H1 (cell line): Measurements from ENCODE around the gene TEAD1. TPM values are rescaled to one million over a fixed set of nuclear protein-coding genes. Genes with fewer than 3 reads are reported as not detected.

Experiments
- CTCF ChIA-PET: fragments of 300-600 bp; sonication (Branson Sonifier 250); formaldehyde crosslinking; loops from one replicate; lab custom pipeline; 2021; ENCODE audit not compliant: partially characterized antibody; lab: Charles Lee
- POLR2A ChIA-PET: fragments of 300-600 bp; sonication (Branson Sonifier 250); formaldehyde crosslinking; loops from one replicate; lab custom pipeline; 2021; ENCODE audit warnings: inconsistent platforms; ENCODE audit not compliant: partially characterized antibody; lab: Charles Lee
- DNase-seq, 2 experiments: peaks; one replicate each; pipeline versions ENCODE4 v3.0.0 to v3.0.0-alpha.2; 2010 to 2022; ENCODE audit warnings: low spot score in 2 of 2, low read depth in 1 of 2, mixed read lengths in 1 of 2
- FAIRE-seq: peaks from 2 replicates; lab custom pipeline; 2011; peaks lifted over from hg19 to GRCh38; lab: Jason Lieb, UNC
- H2AFZ ChIP-seq: 2 replicates; pipeline ENCODE4 v1.8.1; 2012; ENCODE audit warnings: low read length, inconsistent platforms
- H2AK5ac ChIP-seq: 2 replicates; pipeline ENCODE4 v1.6.1; 2013; ENCODE audit warnings: low read depth, low read length
- H2BK120ac ChIP-seq: replicated peaks from 2 replicates; pipeline ENCODE3; 2013; ENCODE audit warnings: low read depth, low read length, inconsistent platforms
- H2BK12ac ChIP-seq: 2 replicates; pipeline ENCODE4 v1.6.1; 2013; ENCODE audit warnings: low read depth, low read length
- H2BK15ac ChIP-seq: 2 replicates; pipeline ENCODE4 v1.6.1; 2013; ENCODE audit warnings: low read length
- H2BK20ac ChIP-seq: 2 replicates; pipeline ENCODE4 v1.6.1; 2013; ENCODE audit warnings: low read length
- H2BK5ac ChIP-seq: 2 replicates; pipeline ENCODE4 v1.6.1; 2013; ENCODE audit warnings: low read depth, low read length
- H3K14ac ChIP-seq: 2 replicates; pipeline ENCODE4 v1.6.1; 2013; ENCODE audit warnings: inconsistent platforms; ENCODE audit not compliant: insufficient read length
- H3K18ac ChIP-seq: 2 replicates; pipeline ENCODE4 v1.6.1; 2013; ENCODE audit warnings: low read length; ENCODE audit errors: extremely low read depth
- H3K23ac ChIP-seq: 2 replicates; pipeline ENCODE4 v1.6.1; 2013; ENCODE audit warnings: inconsistent platforms; ENCODE audit not compliant: insufficient read length
- H3K23me2 ChIP-seq: 2 replicates; pipeline ENCODE4 v1.6.1; 2013; ENCODE audit warnings: low read depth, low read length
- H3K27ac ChIP-seq: 2 replicates; pipeline ENCODE4 v1.6.1; 2011; ENCODE audit warnings: low read depth, low read length, inconsistent platforms
- H3K27me3 ChIP-seq, 4 experiments: replicated peaks in 1 of 4; 1 replicate in 1 of 4; 2 replicates in 3 of 4; pipeline versions ENCODE4 v1.6.1 to v1.8.1; 2011 to 2013; ENCODE audit warnings: low read length in 3 of 4, mild to moderate bottlenecking in 3 of 4, inconsistent platforms in 2 of 4, mixed read lengths in 2 of 4, moderate library complexity in 1 of 4; ENCODE audit not compliant: control insufficient read depth in 3 of 4, insufficient read depth in 3 of 4; ENCODE audit errors: extremely low read depth in 1 of 4
- H3K36me3 ChIP-seq, 4 experiments: 2 replicates each; pipeline versions ENCODE4 v1.6.1 to v1.8.1; 2011 to 2013; ENCODE audit warnings: mild to moderate bottlenecking in 4 of 4, low read length in 3 of 4, moderate library complexity in 2 of 4, control low read depth in 1 of 4, inconsistent platforms in 1 of 4; ENCODE audit not compliant: insufficient read depth in 4 of 4, control insufficient read depth in 2 of 4
- H3K4ac ChIP-seq: replicated peaks from 2 replicates; pipeline ENCODE3; 2013; ENCODE audit warnings: low read length, low read depth, mixed read lengths, inconsistent platforms; ENCODE audit not compliant: insufficient read length
- H3K4me1 ChIP-seq, 4 experiments: replicated peaks in 1 of 4; 1 replicate in 1 of 4; 2 replicates in 3 of 4; pipeline versions ENCODE4 v1.6.1 to v1.8.1; 2011 to 2013; ENCODE audit warnings: low read length in 3 of 4, inconsistent platforms in 2 of 4, mixed read lengths in 1 of 4; ENCODE audit not compliant: insufficient read depth in 4 of 4, control insufficient read depth in 3 of 4
- H3K4me2 ChIP-seq, 2 experiments: 2 replicates each; pipeline versions ENCODE4 v1.6.1 to v1.8.1; 2011 to 2013; ENCODE audit warnings: low read depth in 2 of 2, low read length in 2 of 2, control low read depth in 1 of 2, inconsistent platforms in 1 of 2, mild to moderate bottlenecking in 1 of 2; ENCODE audit not compliant: insufficient read depth in 1 of 2
- H3K4me3 ChIP-seq, 4 experiments: fragments of 200-600, 300-600 bp in 1 of 4; sonication (generic), shearing (Covaris generic), sonication (Bioruptor Twin) in 1 of 4; 2 replicates each; pipeline versions ENCODE4 v1.5.1 to v1.8.1; 2011 to 2016; ENCODE audit warnings: low read length in 4 of 4, low read depth in 3 of 4, control low read depth in 2 of 4, inconsistent platforms in 2 of 4, mild to moderate bottlenecking in 2 of 4, mixed read lengths in 1 of 4, moderate library complexity in 1 of 4; ENCODE audit not compliant: insufficient read depth in 2 of 4; ENCODE audit errors: extremely low read depth in 1 of 4
- H3K56ac ChIP-seq: replicated peaks from 2 replicates; pipeline ENCODE3; 2013; ENCODE audit warnings: low read depth, mild to moderate bottlenecking, mixed read lengths, low read length, inconsistent platforms; ENCODE audit not compliant: insufficient read length
- H3K79me1 ChIP-seq: 2 replicates; pipeline ENCODE4 v1.6.1; 2013; ENCODE audit warnings: low read depth, low read length, control low read depth
- H3K79me2 ChIP-seq, 2 experiments: 2 replicates each; pipeline versions ENCODE4 v1.6.1 to v1.8.1; 2012 to 2013; ENCODE audit warnings: low read length in 2 of 2, mild to moderate bottlenecking in 2 of 2, inconsistent platforms in 1 of 2; ENCODE audit not compliant: insufficient read depth in 2 of 2, control insufficient read depth in 1 of 2
- H3K9ac ChIP-seq, 4 experiments: replicated peaks in 1 of 4; 1 replicate in 1 of 4; 2 replicates in 3 of 4; pipeline versions ENCODE4 v1.6.1 to v1.8.1; 2011 to 2013; ENCODE audit warnings: low read depth in 3 of 4, low read length in 3 of 4, control low read depth in 2 of 4, mild to moderate bottlenecking in 2 of 4, moderate library complexity in 2 of 4, inconsistent platforms in 1 of 4; ENCODE audit errors: extremely low read depth in 1 of 4
- H3K9me3 ChIP-seq, 2 experiments: 2 replicates each; pipeline versions ENCODE4 v1.6.1 to v1.8.1; 2012 to 2013; ENCODE audit warnings: mild to moderate bottlenecking in 2 of 2, moderate library complexity in 2 of 2, control low read depth in 1 of 2, inconsistent platforms in 1 of 2, low read depth in 1 of 2, low read length in 1 of 2, mixed read lengths in 1 of 2; ENCODE audit not compliant: insufficient read depth in 2 of 2
- H4K20me1 ChIP-seq, 2 experiments: replicated peaks in 1 of 2; 2 replicates each; pipeline versions ENCODE3 to v1.8.1; 2011 to 2013; ENCODE audit warnings: inconsistent platforms in 2 of 2, low read length in 2 of 2, mild to moderate bottlenecking in 1 of 2; ENCODE audit not compliant: insufficient read depth in 2 of 2, control insufficient read depth in 1 of 2
- H4K5ac ChIP-seq: 2 replicates; pipeline ENCODE4 v1.6.1; 2013; ENCODE audit warnings: low read length, low read depth, mixed read lengths, inconsistent platforms; ENCODE audit not compliant: insufficient read length
- H4K8ac ChIP-seq: 2 replicates; pipeline ENCODE4 v1.8.0; 2013; ENCODE audit warnings: mild to moderate bottlenecking, moderate library complexity, low read length, inconsistent platforms; ENCODE audit not compliant: insufficient read depth; ENCODE audit errors: extremely low read depth
- H4K91ac ChIP-seq: replicated peaks from 2 replicates; pipeline ENCODE3; 2013; ENCODE audit warnings: low read length, mixed read lengths, inconsistent platforms; ENCODE audit not compliant: insufficient read length
- BACH1 ChIP-seq: IDR thresholded peaks from 2 replicates; pipeline ENCODE4 v1.6.1; 2012; ENCODE audit warnings: low read length, improper control_type of control experiment
- BCL11A ChIP-seq, 2 experiments: IDR thresholded peaks; one replicate each; pipeline ENCODE4 v1.6.1; 2011; ENCODE audit warnings: low read depth in 2 of 2, low read length in 2 of 2, mild to moderate bottlenecking in 2 of 2
- CBX5 ChIP-seq: fragments of 300-800, 300-1000 bp; sonication (generic); IDR thresholded peaks from 2 replicates; pipeline ENCODE4 v1.7.1; 2016; ENCODE audit warnings: antibody characterized with exemption, low read length, low read depth
- EGR1 ChIP-seq: IDR thresholded peaks from 2 replicates; pipeline ENCODE4 v1.6.1; 2011; ENCODE audit warnings: low read depth, low read length, borderline replicate concordance
- GABPA ChIP-seq: IDR thresholded peaks from 2 replicates; pipeline ENCODE4 v1.6.1; 2011; ENCODE audit warnings: mild to moderate bottlenecking, low read length, moderate library complexity, borderline replicate concordance; ENCODE audit not compliant: insufficient read depth
- HDAC6 ChIP-seq: IDR thresholded peaks from one replicate; pipeline ENCODE4 v1.7.1; 2012; ENCODE audit warnings: low read depth, mild to moderate bottlenecking, inconsistent platforms, low read length, moderate library complexity
- KDM5A ChIP-seq: fragments of 200-600 bp; IDR thresholded peaks from 2 replicates; pipeline ENCODE4 v1.7.1; 2012; ENCODE audit warnings: mild to moderate bottlenecking, low read length, inconsistent platforms, mixed read lengths
- NANOG ChIP-seq: IDR thresholded peaks from 2 replicates; pipeline ENCODE4 v1.6.1; 2011; ENCODE audit warnings: low read length, low read depth, mild to moderate bottlenecking, inconsistent platforms; ENCODE audit not compliant: insufficient read depth, poor library complexity, severe bottlenecking
- TAF7 ChIP-seq: optimal IDR thresholded peaks from 2 replicates; pipeline ENCODE3; 2011; ENCODE audit warnings: low read depth, mild to moderate bottlenecking, inconsistent platforms, low read length, moderate library complexity, borderline replicate concordance
- YY1 ChIP-seq: IDR thresholded peaks from 2 replicates; pipeline ENCODE4 v1.6.1; 2011; ENCODE audit warnings: low read depth, mild to moderate bottlenecking, low read length
- WGBS, 2 experiments: shearing (Covaris generic) in 1 of 2; methylation state at CpG; one replicate each; pipeline versions ENCODE4 v1.1.6 to v1.1.7; 2013 to 2015; ENCODE audit warnings: low lambda C conversion rate in 2 of 2, mixed read lengths in 2 of 2, inconsistent platforms in 1 of 2, low coverage in 1 of 2, missing lambda C conversion rate in 1 of 2; ENCODE audit not compliant: insufficient replicate concordance in 2 of 2, insufficient coverage in 1 of 2, insufficient read length in 1 of 2; ENCODE audit errors: extremely low coverage in 1 of 2, missing lambda C conversion rate in 1 of 2; 5-methylcytosine and 5-hydroxymethylcytosine counted together
- polyA plus RNA-seq, 7 experiments: library from polyadenylated mRNA; depleted of rRNA in 3 of 7; stranded (reverse) in 5 of 7; unstranded in 2 of 7; fragments of >200 nt in 5 of 7; fragments of 200-250 nt in 2 of 7; gene quantifications; 1 replicate in 5 of 7; 2 replicates in 1 of 7; 4 replicates in 1 of 7; pipeline versions ENCODE4 v1.2.1 to v1.2.3, GENCODE V29; 2011 to 2013; ENCODE audit warnings: missing spikeins in 2 of 7, mixed read lengths in 2 of 7
- total RNA-seq: library from RNA; stranded (reverse); fragmentation: NEBNext Ultra II Directional; extraction: Animal tissue kit (Norgen Biotek cat#: 25700); gene quantifications from 2 replicates; pipeline ENCODE4 v1.2.1, GENCODE V29; 2021

TEAD1 gene
- total and polyA plus RNA-seq, 2 of the 8 experiments (the other 6 are each of a cell fraction or from before 2014, with no cell fraction given): 15.6 to 67.4 TPM

DNA sequence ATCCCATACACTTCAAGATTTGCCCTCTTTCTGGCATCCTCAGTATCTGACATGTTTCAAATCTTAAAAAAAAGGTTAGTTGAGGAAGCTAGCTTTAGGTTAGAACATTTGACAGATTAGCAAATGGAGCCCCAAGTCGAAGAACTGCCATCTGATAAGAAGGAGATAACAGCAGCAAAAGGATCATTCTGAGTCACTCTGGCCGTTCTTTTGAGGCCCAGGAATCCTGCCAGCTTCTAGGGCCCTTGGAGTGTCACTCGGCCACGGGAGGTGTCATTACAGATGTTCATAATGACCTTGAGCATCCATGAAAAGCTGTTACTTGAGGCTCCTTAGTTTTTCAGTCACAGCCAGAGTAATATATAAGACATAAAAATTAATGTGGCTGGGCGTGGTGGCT lies 202.8 kb downstream of the TEAD1 start:
- TF ChIP-seq KDM5A (no peak), NANOG (no peak), BACH1 (no peak), EGR1 (no peak), GABPA (no peak), YY1 (no peak), CBX5 (no peak), HDAC6 (no peak), BCL11A (IDR thresholded peaks at IDR 0.05; ENCODE audit: low read depth in 2 of 2, low read length in 2 of 2) (no peak), TAF7 (no peak)
- H3K79me2 ChIP-seq: no peaks in the 10 kb centered on the region
- no peak overlapping the region for H3K4ac ChIP-seq
- no peak overlapping the region for H4K5ac ChIP-seq
- no peak overlapping the region for H3K23ac ChIP-seq
- H3K36me3 ChIP-seq: peaks cover 0 to 5% (median 3%) of the 10 kb centered on the region in 4 experiments; a peak in 4 of 8 replicates
- no peak for FAIRE-seq
- no peaks in the 10 kb centered on the region for H3K9me3 ChIP-seq
- H2BK15ac ChIP-seq: no peak overlapping the region
- H3K9ac ChIP-seq: no peak overlapping the region
- H2BK120ac ChIP-seq: no peak overlapping the region
- H2AFZ ChIP-seq: no peak overlapping the region
- H4K8ac ChIP-seq: no peak overlapping the region
- POLR2A ChIA-PET: interaction anchor here (0.6 to 2.5 kb wide), 3 partner anchors 10 to 804 kb away, joined by 3 to 10 read pairs (median 6); no protein-coding TSS in a partner anchor
- H3K14ac ChIP-seq: no peak overlapping the region
- H3K4me2 ChIP-seq: no peak overlapping the region
- no peak overlapping the region for H3K56ac ChIP-seq
- no peak overlapping the region for H3K27ac ChIP-seq
- H2AK5ac ChIP-seq: no peak overlapping the region
- H3K4me1 ChIP-seq: peaks cover 0 to 15% (median 4%) of the 10 kb centered on the region in 4 experiments; a peak in 6 of 7 replicates
- H2BK5ac ChIP-seq: no peak overlapping the region
- no peaks in the 10 kb centered on the region for H3K27me3 ChIP-seq
- H2BK20ac ChIP-seq: no peak overlapping the region
- CTCF ChIA-PET: interaction anchor here (1.0 to 1.8 kb wide), 3 partner anchors 31 to 62 kb away, joined by 3 to 4 read pairs (median 3); no protein-coding TSS in a partner anchor
- no peak overlapping the region for H3K18ac ChIP-seq
- no peaks in the 10 kb centered on the region for H3K23me2 ChIP-seq
- no peak for DNase-seq
- H3K4me3 ChIP-seq: no peak overlapping the region
- H4K20me1 ChIP-seq: no peaks in the 10 kb centered on the region
- H2BK12ac ChIP-seq: no peak overlapping the region
- no peak overlapping the region for H4K91ac ChIP-seq
- H3K79me1 ChIP-seq: peaks cover 3% of the 10 kb centered on the region
- 90% methylated on average over 5 of the region's 5 CpGs; no CpG with 5 or more reads in 1 of the 2 experiments for WGBS, 2 experiments
